GM21381 (cell line): ENCODE measurements around the gene DFFB.

Experiments used
- ATAC-seq: cut with Tn5 transposase; IDR thresholded peaks from one replicate; pipeline ENCODE4 v1.9.1; 2021; ENCODE audit warnings: mild to moderate bottlenecking, moderate library complexity; ENCODE audit not compliant: unreplicated experiment

DFFB gene

GRCh38 chr1:3923378-3924185 lies 66.3 kb downstream of the DFFB start:
- ATAC-seq: no peak

- no peak for ATAC-seq
Measured at GRCh38 chr1:3924186-3924824, 67.0 kb downstream of the DFFB start.

- no peak for ATAC-seq
Measured at GRCh38 chr1:3924825-3925220, 67.5 kb downstream of the DFFB start.

- ATAC-seq: no peak
Measured at GRCh38 chr1:3925256-3925655, 68.0 kb downstream of the DFFB start.

- ATAC-seq: no peak
Measured at GRCh38 chr1:3925762-3926161, 68.5 kb downstream of the DFFB start.

- ATAC-seq: no peak
Measured at GRCh38 chr1:3926956-3927355, 69.7 kb downstream of the DFFB start.

GRCh38 chr1:3928586-3928985 lies 71.3 kb downstream of the DFFB start:
- ATAC-seq: no peak

- no peak for ATAC-seq
Measured at GRCh38 chr1:3929126-3929525, 71.8 kb downstream of the DFFB start.

GRCh38 chr1:3930301-3931006 lies 73.2 kb downstream of the DFFB start:
- ATAC-seq: no peak

- ATAC-seq: no peak
Measured at GRCh38 chr1:3931007-3931912, 74.0 kb downstream of the DFFB start.

- ATAC-seq: no peak
Measured at GRCh38 chr1:3932156-3932919, 75.1 kb downstream of the DFFB start.
